ENCODE measurements around the gene PKNOX1.
"Not testable (repeated sequence)": the region's sequence is repeated elsewhere in the genome, so short reads cannot be mapped to it uniquely, and the experiment has no call there.

Gene PKNOX1

DNA sequence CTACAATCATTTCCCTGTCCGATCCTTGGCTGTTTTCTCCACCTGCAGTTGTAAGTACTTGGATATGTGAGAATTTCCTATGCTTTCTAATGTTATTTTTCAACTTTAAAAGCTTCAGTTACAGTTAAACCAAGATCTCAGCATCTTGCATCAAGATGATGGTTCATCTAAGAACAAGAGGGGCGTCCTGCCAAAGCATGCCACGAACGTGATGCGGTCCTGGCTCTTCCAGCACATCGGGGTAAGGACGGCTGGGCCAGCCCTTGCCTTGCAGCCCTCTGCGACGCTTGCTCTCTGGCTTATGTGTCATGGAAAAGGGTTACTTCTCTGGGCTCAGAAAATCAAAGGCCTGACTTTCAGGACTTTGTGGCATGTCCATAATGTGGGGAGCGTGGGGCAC lies 46.8 kb downstream of the PKNOX1 start:
- DNase-seq: no peak

DNA sequence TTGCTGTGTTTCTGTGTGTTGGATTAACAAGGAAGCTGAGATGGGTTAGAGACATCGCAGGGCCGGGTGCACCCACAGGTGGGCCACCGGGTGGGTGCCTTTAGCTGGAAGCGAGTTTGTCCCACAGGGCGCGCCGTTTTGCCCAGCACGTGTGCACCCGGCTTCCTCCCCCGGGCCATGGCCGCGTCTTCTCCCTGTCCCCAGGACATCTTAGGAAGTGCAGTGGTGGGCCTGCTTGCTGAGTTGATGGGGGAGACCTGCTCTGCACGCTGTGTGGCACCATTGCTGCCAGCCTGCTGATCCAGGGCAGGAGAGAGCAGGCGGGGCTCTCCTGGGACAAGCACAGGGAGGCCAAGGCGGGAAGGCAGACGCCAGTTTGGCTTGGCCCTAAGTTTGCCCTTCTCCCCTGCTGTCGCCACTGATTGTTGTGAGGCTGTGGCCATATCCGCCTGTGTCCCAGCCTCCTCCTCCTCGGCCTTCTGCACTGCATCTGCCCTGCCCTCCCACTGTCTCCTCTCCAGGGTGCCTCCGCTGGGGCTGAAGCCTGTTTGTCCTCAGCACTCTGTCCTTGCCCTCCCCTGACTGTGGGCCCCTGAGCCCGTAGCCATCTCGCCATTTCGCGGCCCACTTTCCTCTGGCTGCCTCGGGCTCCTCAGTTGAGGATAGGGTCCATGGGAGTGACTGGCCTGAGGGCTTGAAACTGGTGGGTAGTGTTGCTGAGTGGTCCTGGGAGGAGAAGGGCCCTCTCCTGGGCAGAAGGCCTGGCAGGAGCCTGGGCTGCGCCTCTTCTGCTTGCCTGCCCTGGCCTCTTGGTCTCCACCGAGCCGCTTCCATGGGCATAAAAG lies 47.6 kb downstream of the PKNOX1 start:
- DNase-seq: no peak

DNA sequence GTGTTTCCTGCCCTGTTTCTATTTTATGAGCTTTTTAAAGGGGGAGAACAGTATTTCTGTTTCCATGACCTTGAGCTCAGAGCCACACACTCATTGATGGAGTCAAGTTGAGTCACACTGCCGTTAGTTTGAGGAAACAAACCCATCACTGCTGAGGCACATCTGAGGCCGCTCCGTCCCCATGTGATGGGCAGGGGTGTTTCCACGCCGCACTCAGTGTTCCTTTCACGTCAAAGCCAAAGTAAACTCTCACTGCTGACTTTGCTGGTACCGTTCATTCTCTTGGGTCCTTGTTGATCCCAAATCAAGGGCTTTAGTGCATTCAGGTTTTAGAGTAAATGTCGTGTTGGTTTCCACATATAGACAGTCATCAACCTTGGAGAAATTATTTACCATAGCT lies 48.8 kb downstream of the PKNOX1 start:
- DNase-seq: no peak

DNA sequence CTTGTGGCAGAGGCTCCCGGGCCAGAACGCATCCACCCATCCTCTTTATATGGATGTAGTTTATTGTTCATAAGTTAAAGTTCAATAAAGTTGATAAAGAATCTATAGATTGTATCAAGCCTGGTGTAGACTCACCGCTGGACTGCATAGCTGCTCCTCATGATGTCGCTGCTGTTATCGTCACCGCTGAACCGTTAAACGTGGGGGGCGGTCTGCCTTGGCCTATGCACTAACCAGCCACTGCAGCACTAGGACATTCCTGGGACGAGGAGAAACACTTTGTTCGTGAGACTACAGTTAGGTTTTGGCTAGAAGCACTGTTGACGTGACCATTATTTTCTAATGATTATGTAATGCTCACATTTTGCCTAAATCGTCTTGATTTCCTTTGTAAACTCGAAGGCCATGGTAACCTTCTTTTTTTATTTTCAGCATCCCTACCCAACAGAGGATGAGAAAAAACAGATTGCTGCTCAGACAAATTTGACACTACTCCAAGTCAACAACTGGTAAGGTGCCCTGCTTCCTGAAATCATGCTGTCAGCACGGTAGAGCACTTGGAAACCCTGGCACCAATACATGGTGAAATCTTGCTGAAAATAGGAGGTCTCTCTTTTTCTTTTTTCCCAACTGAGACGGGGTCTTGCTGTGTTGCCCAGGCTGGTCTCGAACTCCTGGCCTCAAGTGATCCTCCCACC lies 50.2 kb downstream of the PKNOX1 start:
- DNase-seq: no peak

DNA sequence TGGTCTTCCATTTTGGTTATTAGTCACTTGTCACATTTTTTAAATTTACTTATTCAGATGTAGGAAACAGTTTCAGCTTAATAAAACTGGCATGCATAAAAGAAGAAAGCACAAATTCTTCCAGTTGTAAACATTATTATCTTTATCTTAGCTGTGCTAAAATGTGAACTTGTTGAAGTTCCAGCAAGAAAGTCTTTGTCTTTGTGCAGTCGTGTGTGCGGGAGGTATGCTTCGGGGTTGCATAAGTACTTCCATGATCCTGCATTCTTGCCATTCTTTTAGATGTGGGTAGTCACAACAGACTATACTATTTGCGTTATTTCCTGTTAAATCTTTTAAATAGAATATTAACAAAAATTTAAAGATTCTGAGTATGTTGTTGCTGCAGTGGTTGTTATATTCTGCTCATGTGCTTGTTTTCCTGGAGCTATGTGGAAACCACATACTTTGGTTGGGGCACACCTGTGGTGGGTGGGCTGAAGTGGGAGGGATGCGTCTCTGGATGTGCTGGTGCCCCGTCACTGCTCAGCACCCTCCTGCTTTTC lies 51.3 kb downstream of the PKNOX1 start:
- no peak for DNase-seq

DNA sequence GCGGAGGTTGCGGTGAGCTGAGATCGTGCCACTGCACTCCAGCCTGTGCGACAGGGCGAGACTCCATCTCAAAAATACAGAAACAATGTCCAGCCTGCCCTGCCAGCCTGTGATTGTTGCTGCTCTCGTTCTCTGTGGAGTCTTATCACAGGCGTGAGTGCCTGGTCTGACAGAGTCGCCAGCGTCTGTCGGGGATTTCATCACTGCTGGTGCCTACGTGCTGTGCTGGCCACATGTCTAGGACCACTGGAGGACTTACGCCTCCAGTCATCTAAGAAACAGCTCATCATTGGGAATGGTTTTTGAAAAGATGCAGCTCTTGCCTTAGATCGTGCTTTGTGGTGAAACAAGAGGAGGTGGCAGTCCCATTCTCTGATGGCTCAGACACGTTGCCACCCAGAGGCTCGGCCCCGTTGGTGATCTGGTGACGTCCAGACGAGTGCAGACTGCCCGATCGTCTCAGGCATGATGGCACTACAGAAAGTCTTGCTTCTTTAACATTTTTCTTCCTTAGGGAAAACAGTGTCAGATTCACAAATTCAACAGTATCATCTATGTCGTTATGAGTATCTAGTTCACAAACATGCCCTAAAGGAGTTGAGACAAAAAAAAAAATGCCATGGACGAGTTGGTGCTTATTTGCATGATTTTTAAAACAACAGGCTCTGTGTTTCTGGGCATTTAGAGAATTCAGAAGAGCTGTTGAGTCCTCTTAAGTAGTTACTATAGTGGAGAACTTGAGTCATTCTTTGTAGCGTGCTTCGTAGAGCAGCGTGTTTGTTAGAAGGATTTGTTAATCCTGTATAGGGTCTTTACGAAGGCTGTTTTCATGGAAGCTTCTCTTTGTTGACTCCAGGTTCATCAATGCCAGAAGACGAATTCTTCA lies 53.7 kb downstream of the PKNOX1 start:
- no peak for DNase-seq

DNA sequence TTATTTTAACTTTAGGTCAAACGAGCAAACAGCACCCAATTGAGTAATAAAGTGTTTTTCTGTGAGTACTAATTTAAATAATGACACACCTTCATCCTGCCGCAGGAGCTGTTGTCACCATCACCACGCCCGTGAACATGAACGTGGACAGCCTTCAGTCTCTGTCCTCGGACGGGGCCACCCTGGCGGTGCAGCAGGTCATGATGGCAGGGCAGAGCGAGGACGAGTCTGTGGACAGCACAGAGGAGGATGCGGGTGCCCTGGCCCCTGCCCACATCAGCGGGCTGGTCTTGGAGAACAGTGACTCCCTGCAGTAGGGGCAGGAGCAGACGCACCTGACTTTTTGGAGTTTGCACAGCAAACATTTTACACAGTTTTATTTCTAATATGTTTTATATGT lies 55.4 kb downstream of the PKNOX1 start:
- DNase-seq: no peak

DNA sequence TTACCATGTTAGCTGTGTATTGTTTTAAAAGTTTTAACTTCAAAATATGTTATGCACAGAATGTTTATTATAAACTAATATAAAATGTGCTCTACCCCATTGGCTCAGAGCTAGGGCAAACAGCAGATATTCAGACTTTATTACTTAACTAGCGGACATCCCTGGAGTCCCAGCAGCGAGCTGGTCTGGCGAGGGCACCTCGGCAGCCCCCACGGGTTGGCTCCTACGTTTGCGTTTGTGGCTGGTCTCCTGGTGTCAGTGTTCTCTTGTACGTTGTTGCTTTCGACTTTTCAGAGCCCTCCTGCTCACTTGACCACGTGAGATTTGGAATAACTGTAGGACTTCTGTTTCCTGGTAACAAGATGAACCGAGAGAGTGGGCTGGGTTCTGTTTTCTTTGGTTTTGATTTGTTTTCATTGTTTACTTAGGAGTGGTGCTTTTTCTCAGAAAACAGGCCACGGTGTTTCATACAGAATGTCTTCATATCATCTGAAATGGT lies 56.8 kb downstream of the PKNOX1 start:
- DNase-seq: no peak

DNA sequence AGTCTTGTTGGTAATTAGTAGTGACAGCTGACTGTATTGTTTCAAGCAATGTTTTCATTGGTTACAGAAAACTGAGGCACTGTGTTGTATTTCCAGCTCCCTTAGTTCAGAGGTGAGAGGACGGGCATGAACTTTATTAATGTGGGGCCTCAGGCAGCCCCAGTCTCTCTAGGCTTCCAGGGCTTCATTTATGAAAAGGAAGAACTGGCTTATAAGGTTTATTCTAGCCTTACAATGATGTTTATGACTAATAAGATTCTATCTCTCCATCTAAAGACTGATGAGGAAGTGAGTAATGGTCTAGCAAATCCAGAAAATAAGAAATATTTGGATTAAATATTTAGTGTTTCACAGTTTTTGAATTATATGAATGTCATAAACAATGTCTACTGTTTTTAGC lies 59.7 kb downstream of the PKNOX1 start:
- no peak for DNase-seq

DNA sequence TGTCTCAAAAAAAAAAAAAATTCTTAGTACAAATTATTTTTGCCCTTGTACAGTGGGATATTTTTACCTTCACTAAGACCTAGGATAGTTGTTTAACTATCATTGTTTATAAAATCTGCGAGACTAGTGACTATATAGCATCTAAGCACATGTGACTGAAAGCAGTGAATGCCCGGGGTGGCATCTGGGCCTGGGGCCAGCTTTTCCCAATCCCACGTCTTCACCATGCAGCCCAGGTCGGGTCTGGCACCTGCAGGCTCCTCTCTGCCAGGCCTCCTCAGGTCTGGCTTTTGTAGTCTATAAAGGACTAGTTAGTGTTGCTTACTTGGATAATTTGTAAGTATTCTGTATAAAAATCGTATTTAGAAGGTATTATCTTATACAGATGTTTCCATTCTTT lies 60.5 kb downstream of the PKNOX1 start:
- no peak for DNase-seq

DNA sequence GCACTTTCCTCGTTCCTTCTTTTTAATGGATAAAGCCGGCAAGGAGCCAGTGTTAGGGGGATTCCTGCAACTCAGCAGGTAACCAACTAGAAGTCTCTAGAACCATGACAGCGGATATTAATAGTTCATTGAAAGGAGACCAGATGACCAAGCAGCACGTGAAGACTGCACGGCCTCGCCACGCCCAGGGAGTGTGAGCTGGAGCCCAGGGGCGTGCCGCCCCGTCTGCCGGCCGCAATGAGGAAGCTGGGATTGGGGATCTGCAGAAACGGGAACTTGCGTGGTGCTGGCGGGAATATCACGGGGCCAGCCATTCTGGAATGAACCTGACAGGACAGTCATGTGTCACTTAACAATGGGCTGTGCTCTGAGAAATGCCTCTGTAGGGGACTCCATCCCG lies 62.5 kb downstream of the PKNOX1 start:
- DNase-seq: not testable (repeated sequence)

DNA sequence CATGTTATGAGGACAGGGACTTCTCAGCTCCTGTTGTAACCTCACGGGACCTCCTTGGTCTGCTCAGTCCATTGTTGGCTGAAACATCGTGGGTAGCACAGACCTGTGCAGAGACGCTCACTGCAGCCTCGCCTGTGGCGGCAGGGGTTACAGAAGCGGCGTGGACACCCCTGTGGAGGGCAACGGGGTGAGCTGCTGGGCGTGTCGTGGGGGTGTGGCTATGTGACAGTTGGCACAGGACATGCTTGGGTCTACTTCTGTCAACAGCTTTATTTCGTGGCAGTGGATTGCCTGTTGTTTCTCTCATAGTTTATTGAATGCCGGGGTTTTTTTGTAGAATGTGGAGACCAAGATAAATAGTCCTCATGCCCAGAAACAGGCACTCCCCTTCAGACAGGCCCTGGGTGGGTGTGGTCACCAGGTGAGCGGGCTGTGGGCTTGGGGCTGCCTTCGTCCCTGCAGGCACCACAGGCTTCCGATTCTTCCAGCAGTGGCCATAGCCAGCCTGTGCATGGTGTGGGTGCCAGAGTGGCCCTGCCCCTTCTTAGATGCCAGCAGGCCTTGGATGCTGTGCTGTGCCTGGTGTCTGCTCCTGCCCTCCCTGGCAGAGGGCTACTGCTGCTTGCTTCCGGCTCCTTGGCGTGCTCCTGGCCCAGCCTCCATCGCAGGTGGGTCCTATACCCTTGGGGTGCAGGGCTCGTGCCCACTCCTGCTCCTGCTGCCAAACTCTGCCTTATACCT lies 63.7 kb downstream of the PKNOX1 start:
- DNase-seq: not testable (repeated sequence)

DNA sequence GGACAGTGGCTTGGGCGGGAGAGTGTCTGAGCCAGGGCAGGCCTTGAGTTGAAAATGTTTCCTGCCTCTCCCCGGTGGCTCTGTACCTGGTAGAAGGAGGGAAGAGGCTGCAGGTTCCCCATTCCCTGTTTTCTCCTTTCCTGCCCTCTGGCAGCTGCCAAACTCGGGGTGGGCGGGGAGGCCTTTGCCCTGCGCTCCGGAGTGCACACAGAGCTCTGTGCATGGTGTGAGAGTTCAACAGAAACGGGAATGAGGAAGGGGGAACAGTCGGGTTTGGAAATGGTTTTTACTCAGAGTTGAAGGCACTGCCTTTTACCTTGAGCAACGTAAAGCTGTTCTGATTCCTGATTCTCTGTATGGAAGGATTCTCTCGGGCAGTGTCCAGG lies 64.3 kb downstream of the PKNOX1 start:
- not testable (repeated sequence) for DNase-seq

DNA sequence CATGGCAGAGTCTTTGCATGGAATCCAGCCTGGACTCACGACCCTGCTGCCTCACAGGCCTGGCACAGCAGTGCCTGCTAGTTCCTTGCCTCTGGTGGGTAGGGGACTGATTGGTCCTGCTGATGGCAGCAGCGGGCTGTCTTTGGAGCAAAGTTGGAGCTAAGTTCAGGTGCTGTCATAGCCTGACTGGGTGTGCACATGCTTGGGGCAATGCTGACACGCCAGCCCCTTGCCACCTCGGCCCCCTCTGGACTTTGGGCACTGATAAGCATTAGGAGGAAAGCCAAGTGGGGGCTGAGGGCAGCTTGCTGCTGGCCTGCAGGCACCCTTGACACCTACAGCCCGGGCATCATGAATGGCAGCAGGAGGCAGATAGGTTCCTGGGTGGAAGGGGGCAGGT lies 67.8 kb downstream of the PKNOX1 start:
- not testable (repeated sequence) for DNase-seq

DNA sequence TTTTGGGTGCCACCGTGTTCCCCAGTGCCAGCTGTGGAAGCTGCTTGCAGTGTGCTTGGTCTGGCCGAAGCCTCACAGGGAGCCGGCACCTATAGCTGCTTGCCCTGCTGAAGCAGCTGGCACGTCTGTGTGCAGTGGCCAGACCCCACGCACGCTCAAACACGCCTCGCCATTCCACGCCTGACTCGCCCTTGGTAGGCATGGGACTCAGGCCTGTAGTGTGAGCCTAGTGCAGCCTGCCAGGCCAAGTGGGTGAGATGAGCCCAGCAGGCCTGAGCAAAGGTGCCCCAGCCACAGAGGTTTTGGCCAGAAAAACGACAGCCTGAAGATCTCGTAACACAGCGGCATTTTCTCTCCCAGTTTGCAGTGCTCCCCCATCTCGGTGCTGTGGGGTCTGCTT lies 68.9 kb downstream of the PKNOX1 start:
- not testable (repeated sequence) for DNase-seq

DNA sequence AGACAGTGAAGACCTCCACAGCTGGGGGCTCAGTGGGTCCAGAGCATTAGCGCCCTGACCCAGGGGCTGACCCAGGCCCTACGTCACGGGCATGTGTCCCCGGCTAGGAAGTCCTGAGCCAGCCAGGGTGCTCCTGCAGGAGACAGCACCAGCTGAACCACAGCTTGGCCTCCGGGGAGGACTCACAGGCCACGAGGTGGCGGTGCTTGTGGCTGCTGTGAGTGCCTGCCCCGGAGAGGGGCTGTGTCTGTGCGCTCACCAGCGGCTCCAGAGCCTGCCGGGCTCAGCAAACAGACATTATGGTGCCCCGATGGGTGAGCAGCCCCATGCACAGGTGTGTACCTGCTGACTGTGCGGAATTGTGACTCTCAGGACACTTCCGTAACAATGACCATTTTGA lies 70.2 kb downstream of the PKNOX1 start:
- DNase-seq: not testable (repeated sequence)

DNA sequence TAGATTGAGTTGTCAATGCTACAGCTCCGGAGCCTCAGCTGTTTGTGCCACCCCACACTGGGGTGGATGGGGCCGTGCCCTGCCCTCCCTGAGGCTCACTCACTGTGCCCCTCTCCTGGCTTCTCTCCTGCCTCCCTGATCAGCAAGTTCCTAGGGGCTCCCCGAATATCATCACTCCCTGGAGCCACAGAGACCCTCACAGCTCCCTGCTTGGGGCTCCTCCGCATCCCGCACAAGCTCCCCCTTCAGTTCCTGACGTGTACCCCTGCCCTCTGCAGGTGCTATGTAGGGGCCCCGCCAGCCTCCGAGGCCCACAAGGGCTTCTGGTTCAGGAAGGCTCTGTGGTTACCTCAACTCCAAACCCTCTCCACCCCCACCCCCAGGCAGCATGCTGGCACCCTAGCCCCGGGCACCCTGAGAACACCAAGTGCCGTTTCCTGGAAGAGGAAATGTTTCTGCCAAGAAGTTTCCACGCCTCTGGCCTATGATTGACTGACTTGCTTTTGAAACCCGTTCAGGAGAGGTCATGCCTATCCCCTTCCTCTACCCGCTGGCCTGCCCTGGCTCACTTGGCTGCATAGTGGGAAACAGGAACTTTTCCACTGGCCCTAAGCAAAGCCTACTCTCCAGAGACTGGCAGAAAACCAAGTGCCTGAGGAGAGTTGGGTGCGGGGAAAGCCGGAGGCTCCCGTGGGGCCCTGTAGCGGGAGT lies 71.0 kb downstream of the PKNOX1 start:
- DNase-seq: not testable (repeated sequence)

DNA sequence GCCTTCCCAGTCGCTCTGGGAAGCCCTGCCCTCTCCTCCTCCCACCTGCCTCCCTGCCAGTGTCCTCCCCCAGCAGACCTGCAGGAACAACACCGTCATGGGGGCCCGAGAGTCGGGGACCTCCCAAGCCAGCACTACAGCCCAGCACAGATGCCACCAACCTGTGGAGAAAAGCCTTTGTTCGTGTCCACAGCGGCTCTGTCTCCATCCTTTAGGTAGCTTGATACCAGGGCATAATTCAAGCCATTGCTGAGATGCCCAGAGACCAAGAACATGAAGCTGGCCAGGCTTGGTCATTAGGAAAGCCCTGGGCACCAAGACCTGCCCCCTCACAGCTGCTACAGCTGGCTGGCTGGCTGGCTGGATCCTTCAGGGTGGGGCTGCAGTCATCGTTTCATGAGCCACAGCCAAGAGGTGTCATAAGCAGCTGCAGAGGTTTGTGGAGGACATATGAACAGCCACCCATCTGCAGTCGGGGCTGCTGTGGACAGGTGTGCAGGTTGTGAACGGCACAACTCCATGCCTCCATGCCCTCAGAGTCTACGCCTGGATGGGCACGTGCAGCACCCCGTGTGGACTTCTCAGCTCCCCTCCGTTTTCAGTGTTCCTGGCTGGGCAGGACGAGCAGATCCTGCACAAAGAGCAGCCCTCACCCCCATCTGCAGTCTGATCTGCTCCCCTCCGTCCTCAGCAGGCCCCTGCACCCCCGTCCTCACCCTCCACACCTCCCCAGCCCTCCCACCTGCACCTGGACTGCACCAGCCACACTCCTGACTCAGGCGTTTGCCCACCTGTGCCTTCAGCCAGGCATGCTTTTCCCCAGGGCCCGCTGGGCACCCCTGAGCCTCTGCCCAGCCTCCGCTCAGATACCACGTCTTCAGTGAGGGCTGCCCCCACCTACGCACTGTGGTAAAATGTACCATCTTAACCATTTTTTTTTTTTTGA lies 71.8 kb downstream of the PKNOX1 start:
- peak; percentile 18 for DNase-seq

DNA sequence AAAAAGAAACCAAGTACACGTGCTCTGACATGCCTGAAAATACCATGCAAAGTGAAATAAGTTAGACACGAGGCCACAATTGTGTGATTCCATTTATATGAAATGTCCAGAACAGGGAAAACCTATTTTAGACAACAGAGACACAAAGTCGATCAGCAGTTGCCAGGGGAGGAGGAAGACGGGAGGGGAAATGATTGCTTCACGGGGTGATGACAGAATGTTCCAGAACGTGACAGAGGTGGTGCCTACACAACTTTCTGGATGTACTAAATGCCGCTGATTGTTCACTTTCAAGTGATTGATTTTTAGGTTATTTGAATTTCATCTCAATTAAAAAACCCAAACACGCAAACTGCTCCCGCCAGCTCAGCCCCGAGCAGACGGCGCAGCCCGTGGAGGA lies 78.8 kb downstream of the PKNOX1 start:
- not testable (repeated sequence) for DNase-seq

DNA sequence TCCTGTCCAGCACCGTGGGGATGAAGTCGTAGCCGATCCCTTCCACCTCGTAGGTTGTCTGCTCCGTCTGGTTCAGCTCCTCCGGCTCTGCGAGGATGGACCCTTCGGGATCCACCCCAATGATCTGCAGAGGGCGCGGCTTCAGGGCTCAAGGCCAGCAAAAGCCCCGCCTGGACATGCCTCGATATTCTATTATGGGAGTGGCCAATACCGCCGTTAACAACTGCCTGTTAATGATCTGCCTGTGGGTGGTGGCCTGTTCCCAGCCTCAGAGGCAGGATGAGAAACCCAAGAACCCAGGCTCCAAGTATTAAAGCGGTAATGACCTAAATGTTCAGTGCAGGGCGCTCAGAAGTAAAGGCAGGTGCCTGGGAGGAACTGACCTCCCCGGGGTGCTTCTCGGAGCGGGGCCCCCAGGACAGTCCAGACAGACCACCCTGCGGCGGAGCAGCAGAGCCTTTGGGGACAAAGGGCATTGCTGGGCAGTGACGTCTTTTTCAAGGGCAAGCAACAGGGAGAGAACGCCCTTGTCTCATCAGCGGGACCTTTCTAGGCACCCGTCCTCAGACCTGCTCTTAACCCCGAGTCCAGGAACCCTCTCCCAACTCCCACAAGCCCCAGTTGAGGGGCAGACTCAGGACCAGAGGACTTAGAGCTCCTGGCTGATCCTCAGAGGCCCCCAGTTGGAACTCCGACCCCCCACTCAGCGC lies 88.7 kb downstream of the PKNOX1 start:
- DNase-seq: not testable (repeated sequence)
